Sciatic nerve (tissue), 1 donor: ENCODE results near the gene SP9. TPM values are rescaled to one million over a fixed set of nuclear protein-coding genes. Genes with fewer than 3 reads are reported as not detected.

Experiments
- total RNA-seq: library from RNA; stranded (reverse); fragmentation: NEBNext Ultra II Directional; extraction: Animal tissue kit (Norgen Biotek cat#: 25700); gene quantifications from one replicate; pipeline ENCODE4 v1.2.1, GENCODE V29; 2021
- donor health status: DM: no; HTN: no; CAD: no.

Gene SP9
- total RNA-seq, 1 donor from 2014 or later: not detected

Other genes starting within 250 kb of the SP9 start
- gene OLA1, start 86.4 kb upstream of the SP9 start, total RNA-seq: 43.6 TPM
- 25.0 TPM for gene SCRN3, start 60.8 kb downstream of the SP9 start, total RNA-seq
- gene GPR155, start 152.1 kb downstream of the SP9 start, total RNA-seq: 28.7 TPM